HFF-Myc (cell line): Measurements from ENCODE around the gene MICAL2.

Experiments
- DNase-seq: peaks from one replicate; pipeline ENCODE4 v3.0.0-alpha.2; 2011; ENCODE audit warnings: low read depth; ENCODE audit errors: extremely low read depth
- H3K4me3 ChIP-seq: replicated peaks from 2 replicates; pipeline ENCODE4 v1.5.1; 2011; ENCODE audit warnings: low read depth, mild to moderate bottlenecking, control low read depth, low read length
- CTCF ChIP-seq: IDR thresholded peaks from 2 replicates; pipeline ENCODE4 v1.5.1; 2012; ENCODE audit warnings: mild to moderate bottlenecking, low read depth, low read length, control low read depth; ENCODE audit errors: missing control alignments

Gene MICAL2

DNA sequence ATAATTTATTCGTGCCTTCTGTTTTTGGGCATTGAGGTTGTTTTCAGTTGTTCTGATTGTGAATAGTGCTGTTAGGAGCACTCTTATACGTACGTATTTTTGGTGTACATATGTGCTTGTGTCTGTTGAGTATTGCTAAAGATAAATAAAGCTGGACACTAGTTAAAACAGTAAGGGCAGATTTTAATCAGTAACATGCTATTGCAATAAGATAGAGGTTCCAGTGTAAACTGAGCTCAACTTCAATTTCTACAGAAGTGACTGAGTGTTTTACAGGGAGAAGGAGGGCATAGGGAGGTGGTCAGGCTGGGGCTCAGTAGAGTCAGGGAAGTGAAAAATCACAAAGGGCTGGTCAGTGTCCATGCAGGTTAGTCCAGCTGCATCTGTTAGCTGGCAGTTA is 191.0 kb downstream of the MICAL2 start:
- no peak for DNase-seq
- no peak overlapping the region for H3K4me3 ChIP-seq

DNA sequence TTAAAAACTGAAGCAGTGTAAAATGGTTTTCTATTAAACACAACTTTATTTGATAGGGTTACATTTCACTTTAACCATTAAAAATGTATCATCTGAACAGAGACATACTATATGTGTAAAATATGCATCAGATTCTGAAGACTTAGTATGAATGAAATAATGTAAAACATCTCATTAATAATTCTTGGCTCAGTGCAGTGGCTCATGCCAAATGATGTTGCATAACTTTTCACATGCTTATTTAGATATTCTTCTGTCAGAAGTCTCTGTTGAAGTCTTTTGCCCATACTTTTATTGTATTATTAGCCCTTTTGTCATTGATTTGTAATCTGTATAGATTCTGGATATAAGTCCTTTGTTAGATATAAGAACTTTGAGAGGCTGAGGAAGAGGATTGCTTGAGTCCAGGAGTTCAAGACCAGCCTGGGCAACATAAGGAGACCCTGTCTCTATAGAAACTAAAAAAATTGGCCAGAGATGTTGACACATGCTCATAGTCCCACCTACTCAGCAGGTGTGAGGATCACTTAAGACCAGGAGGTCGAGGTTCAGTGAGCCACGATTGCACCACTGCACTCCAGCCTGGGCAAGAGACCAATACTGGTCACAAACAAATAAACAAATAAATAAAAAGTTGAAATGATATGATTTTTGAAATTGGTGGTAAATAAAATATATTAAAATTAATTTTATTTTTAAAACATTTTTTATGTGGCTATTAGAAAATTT is 193.2 kb downstream of the MICAL2 start:
- TF ChIP-seq CTCF: no peak
- no peak for DNase-seq

More for the DNA sequence above, 191.0 kb downstream of the MICAL2 start:
- TF ChIP-seq CTCF: no peak

DNA sequence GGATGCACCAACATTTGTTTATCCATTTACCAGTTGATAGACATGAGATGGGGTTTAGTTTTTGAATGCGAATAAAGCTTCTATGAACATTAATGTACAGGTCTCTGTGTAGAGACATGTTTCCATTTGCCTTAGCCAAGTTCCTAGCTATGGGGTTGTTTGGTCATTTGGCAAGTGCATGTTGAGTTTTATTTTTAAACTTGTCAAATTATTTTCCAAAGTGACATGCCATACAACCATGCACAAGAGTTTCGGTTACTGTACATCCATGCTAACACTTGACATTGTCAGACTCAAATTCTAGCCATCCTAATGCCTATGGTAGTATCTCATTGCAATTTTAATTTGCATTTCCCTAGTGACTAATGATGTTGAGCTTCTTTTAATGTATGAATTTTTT is 196.4 kb downstream of the MICAL2 start:
- no peak overlapping the region for H3K4me3 ChIP-seq
- no peak for DNase-seq
- no peak for TF ChIP-seq CTCF

More for the DNA sequence above, 193.2 kb downstream of the MICAL2 start:
- H3K4me3 ChIP-seq: no peak overlapping the region

- no peak for DNase-seq
- H3K4me3 ChIP-seq: no peak overlapping the region
- no peak for TF ChIP-seq CTCF
Observed at GRCh38 chr11:12312132-12312531, 201.7 kb downstream of the MICAL2 start.
